GM18502 (cell line): ENCODE results near the gene NPR1.
"Not testable (repeated sequence)": the region's sequence is repeated elsewhere in the genome, so short reads cannot be mapped to it uniquely, and the experiment has no call there.

Source experiments
- ATAC-seq: cut with Tn5 transposase; IDR thresholded peaks from one replicate; pipeline ENCODE4 v1.9.1; 2021; ENCODE audit warnings: mild to moderate bottlenecking; ENCODE audit not compliant: unreplicated experiment, poor library complexity

Gene NPR1

DNA sequence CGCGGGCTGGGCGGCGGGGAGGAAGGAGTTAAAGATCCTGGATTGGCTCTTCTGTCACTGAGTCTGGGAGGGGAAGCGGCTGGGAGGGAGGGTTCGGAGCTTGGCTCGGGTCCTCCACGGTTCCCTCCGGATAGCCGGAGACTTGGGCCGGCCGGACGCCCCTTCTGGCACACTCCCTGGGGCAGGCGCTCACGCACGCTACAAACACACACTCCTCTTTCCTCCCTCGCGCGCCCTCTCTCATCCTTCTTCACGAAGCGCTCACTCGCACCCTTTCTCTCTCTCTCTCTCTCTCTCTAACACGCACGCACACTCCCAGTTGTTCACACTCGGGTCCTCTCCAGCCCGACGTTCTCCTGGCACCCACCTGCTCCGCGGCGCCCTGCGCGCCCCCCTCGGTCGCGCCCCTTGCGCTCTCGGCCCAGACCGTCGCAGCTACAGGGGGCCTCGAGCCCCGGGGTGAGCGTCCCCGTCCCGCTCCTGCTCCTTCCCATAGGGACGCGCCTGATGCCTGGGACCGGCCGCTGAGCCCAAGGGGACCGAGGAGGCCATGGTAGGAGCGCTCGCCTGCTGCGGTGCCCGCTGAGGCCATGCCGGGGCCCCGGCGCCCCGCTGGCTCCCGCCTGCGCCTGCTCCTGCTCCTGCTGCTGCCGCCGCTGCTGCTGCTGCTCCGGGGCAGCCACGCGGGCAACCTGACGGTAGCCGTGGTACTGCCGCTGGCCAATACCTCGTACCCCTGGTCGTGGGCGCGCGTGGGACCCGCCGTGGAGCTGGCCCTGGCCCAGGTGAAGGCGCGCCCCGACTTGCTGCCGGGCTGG is at the start of gene NPR1:
Gene NPR1 (plus strand): TSS at position 170 of the 818 bp plus-strand sequence. CDS start 421 bp downstream, at position 591.
- ATAC-seq: no peak

DNA sequence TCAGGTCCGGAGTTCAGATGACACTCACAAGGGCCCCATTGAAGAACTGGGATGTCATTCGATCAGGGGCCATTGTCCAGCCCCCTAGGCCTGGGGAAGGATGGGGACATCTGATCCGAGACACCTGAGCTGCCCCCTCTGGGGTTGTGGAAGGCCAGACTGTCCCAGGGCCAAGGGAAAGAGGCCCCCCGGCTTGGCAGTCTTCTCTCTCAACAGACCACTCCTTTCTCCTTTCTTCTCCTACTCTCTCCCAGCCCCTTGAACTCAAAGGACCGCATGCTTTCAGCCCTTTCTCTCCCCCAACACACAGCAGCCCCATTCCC is 49.2 kb upstream of the NPR1 start:
- ATAC-seq: no peak

GRCh38 chr1:153629971-153630370 is 48.5 kb upstream of the NPR1 start:
- no peak for ATAC-seq

DNA sequence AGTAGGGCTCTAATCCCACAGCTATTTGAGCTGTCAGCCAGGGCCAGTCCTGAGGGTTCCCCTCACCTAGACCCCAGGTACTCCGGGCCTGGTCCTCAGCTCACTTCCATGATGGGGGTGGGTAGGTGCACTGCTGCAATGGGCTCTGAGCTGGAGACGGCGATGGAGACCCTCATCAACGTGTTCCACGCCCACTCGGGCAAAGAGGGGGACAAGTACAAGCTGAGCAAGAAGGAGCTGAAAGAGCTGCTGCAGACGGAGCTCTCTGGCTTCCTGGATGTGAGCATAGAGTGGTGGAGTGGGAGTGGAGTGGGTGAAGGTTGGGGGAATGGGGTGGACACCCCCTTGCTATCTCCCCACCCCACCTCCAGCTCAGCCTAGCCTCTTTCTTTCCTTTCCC is 48.1 kb upstream of the NPR1 start:
- no peak for ATAC-seq

DNA sequence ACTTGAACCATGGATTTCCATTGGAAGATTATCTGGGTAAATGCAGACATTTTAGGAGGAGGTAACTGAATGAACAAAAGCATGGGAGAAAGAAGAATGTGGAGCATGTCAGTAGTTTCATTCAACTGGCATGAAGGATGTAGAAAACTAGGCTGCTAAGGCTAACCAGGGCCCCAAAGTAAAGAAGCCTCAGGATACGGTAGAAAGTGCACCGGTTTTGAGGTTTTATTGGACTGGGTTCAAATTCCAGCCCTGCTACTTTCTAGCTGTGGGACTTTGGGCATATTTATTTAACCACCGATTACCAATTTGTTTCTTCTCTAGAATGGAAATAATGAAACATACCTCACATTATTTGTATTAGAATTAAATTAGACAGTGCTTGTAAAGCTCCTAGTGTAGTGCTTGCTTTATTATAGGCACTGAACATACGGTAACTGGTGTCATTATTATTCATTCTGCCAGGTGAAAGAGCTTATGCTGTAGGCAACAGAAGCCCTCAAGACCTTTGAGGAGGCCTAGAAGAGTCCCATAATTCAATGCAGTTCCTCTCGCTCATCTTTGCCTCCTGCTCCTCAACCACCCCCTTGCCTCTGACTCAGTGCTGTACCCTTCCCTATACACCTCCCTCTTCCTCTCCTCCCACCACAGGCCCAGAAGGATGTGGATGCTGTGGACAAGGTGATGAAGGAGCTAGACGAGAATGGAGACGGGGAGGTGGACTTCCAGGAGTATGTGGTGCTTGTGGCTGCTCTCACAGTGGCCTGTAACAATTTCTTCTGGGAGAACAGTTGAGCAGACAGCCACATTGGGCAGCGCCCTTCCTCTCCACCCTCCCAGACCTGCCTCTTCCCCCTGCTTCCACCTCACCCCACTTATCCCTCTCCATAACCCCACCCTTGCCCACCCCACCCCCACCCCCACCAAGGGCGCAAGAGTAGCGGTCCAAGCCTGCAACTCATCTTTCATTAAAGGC is 47.2 kb upstream of the NPR1 start:
- no peak for ATAC-seq

GRCh38 chr1:153633161-153633753 is 45.2 kb upstream of the NPR1 start:
- ATAC-seq: no peak

DNA sequence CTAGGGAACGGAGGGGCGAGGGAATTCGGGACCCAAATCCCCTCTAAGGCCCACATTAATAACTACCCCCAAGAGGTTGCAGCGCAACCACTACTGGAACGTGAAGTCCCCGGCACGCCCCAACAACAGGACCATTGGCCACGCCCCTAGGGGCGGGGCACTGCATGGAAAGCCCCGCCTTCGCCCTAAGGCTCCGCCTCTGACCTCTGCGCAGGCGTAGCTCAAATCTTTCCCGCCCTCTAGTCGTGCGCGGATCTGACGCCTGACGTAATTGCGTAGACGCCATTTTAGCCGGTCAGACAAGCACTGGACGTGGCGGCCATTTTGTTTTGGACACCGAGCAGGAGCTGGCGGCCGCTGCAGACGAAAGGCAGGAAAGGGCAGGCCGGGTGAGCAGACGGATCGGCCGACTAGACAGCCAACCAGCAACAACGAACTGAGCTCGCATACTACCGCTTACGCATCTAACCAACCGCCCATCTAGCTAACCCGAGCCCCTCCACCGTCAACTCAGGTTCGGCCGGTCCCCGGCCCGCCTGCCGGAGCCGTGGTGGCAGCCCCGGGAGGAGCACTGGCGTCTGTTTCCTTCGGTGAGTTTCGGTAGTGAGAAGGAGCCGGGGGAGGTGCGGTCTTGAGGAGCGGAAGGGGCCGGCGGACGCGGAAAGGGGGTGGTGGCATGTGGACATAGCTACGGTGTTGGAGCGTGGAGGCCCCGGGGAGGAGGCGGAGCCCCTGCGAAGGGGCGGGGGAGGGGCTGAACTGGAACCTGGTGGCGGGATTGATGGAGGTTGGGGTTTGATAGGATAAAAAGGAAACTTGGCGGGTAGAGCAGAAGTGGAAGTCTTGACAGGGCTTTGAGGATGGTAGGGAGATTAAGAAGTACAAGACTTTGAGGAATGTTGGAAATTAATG is 44.5 kb upstream of the NPR1 start, which contains the start of gene CHTOP:
Gene CHTOP (plus strand): TSS at position 313 of the 912 bp plus-strand sequence. CDS start 2,523 bp downstream, outside the sequence.
- ATAC-seq: peak; percentile 90

DNA sequence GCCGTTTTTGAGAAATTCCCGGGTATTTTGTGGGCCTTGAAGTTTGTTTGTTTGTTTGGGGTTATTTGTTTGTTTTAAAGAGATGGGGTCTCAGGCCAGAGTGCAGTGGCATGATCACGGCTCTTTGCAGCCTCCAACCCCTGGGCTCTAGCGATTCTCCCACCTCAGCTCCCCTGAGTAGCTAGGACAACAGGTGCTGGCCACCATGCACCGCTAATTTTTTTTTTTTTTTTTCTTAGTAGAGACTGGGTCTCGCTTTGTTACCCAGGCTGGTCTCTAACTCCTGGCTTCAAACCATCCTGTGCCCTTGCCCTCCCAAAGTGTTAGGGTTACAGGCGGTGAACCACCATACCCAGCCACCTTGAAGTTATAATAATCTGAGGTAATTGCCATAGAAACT is 42.6 kb upstream of the NPR1 start:
- no peak for ATAC-seq

DNA sequence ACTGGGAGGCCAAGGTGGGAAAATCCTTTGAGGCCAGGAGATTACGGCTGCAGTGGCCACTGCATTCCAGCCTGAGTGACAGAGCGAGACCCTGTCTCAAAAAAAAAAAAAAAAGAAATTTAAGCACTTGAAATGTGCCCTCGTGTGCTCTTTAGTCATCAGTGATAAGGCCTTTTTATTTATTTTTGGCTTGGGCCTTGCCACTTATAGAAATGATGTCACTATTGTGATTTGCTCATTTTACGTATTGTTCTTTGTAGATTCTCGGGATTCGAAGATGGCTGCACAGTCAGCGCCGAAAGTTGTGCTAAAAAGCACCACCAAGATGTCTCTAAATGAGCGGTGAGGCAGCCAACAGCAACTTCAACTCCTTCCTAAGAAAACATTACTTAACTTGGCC is 42.2 kb upstream of the NPR1 start:
- ATAC-seq: no peak

GRCh38 chr1:153638261-153638660 is 40.2 kb upstream of the NPR1 start:
- ATAC-seq: no peak

DNA sequence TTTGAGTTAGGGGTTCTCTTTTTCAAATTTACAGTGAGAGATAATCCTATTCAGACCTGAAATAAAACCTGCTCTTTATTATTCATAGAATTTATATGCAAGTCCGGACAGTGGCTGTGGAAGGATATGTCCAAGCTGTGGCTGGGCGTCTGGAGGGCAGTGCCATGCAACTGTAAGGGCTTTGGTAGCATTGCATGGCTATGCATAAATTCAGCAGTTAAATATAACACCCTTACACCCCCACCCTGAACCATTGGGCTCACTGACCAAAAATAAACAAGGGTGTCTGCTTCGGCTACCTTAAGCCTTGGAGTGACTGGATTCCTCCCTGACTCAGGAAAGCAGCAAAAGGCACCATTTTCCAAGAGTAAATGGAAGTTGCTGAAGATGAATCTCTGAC is 39.2 kb upstream of the NPR1 start:
- ATAC-seq: no peak

DNA sequence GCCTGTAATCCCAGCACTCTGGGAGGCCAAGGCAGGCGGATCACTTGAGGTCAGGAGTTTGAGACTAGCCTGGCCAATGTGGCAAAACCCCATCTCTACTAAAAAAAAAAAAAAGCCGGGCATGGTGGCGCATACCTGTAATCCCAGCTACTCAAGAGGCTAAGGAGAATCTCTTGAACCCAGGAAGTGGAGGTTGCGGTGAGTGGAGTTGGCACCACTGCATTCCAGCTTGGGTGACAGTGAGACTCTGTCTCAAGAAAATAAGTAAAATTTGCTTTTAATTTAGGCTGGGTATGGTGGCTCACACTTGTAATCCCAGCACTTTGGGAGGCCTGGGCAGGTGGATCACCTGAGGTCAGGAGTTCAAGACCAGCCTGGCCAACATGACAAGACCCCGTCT is 38.3 kb upstream of the NPR1 start:
- ATAC-seq: not testable (repeated sequence)

DNA sequence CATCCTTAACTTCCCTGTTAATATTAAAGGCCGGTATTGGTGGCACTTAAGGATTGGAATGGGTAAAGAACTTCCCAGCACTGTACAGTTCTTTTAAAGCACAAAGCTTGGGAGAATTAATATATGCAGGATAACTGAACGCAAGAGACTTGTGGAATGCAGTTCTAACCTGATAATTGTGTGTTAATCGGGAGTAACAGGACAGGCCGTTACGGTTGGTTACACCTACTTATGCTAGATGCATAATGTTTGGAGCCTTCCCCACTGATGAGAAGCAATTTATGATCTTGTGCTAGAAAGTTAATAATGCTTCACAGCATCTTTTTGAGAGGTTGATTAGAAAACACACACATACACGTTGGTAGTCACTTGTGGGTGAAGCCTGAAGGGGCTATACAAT is 37.6 kb upstream of the NPR1 start:
- no peak for ATAC-seq

GRCh38 chr1:153642161-153642560 is 36.3 kb upstream of the NPR1 start:
- ATAC-seq: no peak

DNA sequence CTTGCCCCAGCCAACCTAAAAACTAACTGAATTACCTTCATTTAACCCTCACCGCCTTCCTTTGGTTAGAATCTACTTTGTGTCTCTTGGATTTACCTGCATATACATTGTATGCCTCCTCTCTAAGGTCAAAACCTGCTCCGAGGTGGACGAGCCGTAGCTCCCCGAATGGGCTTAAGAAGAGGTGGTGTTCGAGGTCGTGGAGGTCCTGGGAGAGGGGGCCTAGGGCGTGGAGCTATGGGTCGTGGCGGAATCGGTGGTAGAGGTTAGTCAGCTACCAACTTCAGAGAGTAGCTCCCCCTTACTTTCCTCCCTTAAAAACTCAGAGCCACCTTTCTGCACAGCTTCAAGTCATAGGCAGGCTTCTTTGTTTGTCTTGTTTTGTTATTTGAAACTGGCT is 35.4 kb upstream of the NPR1 start:
- ATAC-seq: no peak

- ATAC-seq: no peak
Measured at GRCh38 chr1:153643816-153644215, 34.7 kb upstream of the NPR1 start.

DNA sequence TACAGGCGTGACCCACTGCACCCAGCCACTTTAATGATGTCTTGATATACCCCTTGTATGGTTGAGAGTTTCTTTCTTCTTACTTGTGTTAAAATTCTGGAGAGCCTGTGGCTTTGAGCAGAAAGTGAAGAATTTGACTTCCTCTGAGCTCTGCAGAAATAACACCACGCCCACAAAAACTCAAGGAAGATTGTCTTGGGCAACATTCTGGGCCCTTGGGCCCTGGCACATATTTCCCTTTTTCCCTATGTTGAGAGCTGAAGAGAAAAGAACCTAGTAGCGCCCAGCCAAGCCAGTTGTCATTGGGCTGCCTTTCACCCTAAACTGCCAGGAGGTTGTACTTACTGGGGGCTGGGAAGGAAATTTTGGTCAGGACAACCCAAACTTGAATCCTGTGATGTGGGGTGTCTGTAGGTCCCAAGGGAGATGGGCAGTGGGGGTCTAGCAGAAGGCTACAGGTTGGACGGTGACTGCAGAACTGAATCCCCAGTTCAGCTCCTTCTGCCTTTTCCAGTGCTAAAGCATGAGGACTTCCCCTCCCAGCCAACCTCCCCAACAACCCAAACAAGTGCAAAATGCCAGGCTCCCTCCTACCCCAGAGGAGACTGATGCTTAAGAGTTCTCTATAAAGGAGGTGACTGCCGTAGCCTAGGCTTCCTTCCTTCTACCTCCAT is 31.7 kb upstream of the NPR1 start:
- ATAC-seq: no peak

GRCh38 chr1:153647346-153647714 is 31.2 kb upstream of the NPR1 start:
- ATAC-seq: no peak

- ATAC-seq: no peak
Measured at GRCh38 chr1:153648000-153648643, 30.4 kb upstream of the NPR1 start.
